ENCODE data around the gene MOCS1. TPM values are rescaled to one million over a fixed set of nuclear protein-coding genes. Genes with fewer than 3 reads are reported as not detected.

The MOCS1 gene
- total RNA-seq, 1 donor from 2014 or later, result 10.4 TPM

DNA sequence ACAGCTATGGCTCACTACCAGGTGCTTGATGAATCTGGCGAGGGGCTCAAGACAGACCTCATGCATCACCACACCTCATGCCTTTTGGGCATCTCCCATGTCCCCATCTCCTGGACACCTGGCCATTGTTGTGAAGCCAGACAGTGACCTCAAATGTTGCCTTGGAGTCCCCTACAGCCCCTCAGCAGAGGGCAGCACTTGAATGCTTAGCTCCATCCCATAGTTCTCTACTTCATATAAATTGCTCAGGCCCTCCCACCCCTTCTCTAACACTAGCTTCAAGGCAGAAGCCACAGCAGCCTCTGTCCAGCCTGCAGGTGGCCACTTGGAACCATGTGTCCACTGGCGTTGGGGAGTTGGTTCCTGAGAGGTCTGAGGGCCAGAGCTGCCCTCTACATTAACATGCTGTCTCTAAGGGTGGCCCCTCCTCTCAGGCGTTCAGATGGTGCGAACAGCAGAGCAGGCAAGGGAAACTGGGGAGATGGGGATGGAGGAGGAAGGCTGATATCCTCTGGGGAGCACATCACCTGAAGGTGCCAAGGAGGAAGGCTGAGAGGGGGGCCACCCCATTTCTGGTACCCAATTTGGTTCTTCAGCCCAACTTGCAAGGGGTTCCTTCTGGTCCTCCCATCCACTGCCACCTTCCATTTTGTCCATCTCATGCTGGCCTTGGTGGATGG is 31.3 kb downstream of the MOCS1 start:
- DNase-seq (ENCODE audit: low spot score), result no peak

DNA sequence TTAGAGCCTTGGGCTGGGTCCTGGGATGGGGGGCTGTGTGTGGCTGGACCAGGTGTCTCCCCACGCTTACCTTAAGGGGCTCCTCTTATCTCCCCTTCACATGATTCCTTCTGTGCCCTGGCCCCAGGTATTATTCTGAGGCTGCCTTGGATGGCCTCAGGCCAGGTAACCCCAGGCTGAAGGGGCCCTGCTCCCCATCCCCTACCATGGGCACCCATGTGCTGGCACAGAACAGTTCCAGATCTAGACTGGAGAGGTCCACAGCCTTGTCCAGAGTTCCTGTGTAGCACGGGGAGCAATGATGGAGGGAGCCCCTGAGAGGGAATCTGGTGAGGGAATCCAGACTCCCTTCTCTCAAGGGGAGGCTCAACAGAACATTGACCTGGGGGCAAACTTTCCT is 32.1 kb downstream of the MOCS1 start:
- no peak for DNase-seq (ENCODE audit: low spot score)

DNA sequence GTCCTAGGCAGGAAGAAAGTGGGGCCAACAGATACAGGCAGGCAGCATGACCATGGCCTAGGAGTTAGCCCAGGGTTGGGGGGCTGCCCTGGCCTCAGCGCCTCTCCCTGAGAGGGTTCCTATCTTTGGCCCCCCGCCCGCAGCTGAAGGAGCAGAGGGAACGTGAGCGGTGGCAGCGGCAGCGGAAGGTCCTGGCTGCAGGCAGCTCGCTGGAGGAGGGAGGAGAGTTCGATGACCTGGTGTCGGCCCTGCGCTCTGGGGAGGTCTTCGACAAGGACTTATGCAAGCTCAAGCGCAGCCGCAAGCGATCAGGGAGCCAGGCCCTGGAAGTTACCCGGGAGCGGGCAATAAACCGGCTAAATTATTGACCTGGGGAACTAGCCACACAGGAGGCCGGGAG is 32.6 kb downstream of the MOCS1 start:
- DNase-seq (ENCODE audit: low spot score), result no peak

DNA sequence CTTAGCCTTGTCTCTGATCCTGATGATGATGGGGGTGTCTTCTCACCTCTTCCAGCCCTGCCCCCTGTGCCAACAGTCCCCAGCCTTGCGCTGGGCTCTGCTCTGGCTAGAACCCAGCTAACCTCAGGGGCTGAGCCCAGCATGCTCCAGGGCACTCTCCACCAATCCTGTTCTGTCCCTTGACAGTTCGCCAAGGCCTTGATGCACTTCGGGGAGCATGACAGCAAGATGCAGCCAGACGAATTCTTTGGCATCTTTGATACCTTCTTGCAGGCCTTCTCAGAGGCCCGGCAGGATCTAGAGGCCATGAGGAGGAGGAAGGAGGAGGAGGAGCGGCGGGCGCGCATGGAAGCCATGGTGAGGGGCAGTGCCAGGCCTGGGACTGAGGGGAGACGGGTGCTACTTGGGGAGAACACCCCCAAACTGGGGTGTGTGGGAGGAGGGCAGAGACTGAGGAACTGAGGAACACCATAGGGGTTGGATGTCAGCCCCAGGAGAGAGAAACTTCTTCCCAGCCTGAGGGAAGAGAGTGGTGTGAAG is 33.1 kb downstream of the MOCS1 start:
- DNase-seq (ENCODE audit: low spot score), result no peak

DNA sequence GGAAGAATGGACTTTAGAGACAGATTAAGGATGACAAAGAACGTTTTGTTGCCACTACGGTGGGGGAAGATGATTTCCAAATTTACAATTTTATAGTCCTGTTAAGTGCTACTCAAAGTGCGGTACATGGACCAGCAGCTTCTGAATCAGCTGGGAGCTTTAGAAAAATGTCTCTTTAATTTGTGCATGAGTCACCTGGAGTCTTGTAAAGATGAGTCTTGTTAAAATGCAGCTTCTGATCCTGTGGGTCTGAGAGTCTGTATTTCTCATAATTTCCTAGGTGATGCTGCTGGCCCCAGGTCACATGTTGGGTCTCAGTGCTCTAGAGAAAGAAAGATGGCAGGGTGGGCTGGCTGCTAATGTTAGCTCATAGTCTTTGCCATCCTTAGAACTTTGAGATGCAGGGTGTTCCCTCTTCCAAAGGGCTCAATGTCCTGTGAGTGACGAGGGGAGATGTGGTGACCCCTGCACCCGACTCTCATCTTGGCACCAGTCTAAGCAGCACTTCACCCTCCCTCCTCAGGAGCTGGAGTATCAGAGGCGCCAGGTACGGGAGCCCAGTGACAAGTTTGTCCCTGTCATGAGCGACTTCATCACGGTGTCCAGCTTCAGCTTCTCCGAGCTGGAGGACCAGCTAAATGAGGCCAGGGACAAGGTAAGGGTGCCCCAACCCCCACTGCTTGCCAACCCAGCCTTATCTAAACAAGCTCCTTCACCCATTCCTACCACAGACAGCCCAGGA is 34.5 kb downstream of the MOCS1 start:
- DNase-seq (ENCODE audit: low spot score), result no peak

DNA sequence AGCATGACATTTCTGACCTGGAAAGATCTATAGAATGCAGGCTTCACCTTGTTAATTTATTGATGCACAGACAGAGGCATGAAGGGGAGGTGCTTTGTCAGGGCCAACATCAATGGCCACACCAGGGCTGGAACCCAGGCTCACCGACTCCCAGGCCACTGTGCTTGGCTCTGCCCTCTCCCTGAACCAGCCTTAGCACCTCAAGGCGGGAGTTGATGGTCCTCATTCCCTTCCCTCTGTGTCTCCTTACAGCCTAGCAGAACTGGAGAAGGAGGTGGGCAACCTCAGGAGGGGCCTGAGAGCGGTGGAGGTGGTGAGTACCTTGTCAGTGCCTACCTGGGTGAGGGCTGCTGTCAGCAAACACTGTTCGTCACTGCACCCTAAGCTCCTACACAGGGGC is 35.6 kb downstream of the MOCS1 start:
- no peak for DNase-seq (ENCODE audit: low spot score)

DNA sequence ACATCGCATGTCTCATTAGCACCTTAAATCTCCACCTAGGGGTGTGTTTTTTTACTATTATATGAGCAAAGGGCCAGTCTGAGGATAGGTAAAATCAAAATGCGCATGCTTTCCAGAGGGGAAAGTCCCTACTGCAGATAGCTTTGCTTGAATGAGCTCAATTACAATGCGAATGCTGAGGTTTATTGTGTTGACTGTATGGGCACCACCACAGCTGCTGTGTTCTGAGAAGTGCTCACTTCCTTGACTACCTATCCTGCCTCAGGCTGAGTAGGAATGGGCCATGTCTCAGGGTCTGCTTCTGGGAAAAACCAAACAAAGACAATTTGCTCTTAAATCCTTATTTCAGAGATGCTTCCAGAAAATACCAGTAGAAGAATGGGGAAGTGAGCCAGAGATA is 36.6 kb downstream of the MOCS1 start:
- no peak for DNase-seq (ENCODE audit: low spot score)

DNA sequence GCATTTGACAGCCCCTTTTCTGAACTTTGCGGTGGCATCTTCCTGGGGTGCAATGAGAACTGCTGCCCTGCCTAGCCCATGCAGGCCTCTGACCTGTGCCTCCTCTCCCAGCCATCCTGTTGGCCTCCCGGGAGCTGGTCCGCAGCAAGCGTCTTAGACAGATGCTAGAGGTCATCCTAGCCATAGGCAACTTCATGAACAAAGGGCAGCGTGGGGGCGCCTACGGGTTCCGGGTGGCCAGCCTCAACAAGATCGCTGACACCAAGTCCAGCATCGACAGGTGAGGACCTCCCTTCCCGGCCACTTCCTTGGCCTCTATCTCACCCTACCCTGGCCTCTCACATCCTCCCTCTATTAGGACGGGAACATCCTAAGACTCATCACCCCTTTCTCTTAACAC is 37.6 kb downstream of the MOCS1 start:
- no peak for DNase-seq (ENCODE audit: low spot score)

DNA sequence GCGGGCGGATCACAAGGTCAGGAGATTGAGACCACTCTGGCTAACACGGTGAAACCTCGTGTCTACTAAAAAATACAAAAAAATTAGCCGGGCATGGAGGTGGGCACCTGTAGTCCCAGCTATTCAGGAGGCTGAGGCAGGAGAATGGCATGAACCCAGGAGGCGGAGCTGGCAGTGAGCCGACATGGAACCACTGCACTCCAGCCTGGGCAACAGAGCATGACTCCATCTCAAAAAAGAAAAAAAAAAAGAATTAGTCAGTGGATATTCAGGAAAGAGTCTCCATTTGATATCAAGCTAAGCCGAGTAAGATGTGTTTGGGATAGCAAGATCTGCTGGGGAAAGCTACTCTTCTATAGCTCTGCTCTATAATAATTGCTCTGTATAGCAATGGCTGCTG is 41.0 kb downstream of the MOCS1 start:
- no peak for DNase-seq (ENCODE audit: low spot score)

DNA sequence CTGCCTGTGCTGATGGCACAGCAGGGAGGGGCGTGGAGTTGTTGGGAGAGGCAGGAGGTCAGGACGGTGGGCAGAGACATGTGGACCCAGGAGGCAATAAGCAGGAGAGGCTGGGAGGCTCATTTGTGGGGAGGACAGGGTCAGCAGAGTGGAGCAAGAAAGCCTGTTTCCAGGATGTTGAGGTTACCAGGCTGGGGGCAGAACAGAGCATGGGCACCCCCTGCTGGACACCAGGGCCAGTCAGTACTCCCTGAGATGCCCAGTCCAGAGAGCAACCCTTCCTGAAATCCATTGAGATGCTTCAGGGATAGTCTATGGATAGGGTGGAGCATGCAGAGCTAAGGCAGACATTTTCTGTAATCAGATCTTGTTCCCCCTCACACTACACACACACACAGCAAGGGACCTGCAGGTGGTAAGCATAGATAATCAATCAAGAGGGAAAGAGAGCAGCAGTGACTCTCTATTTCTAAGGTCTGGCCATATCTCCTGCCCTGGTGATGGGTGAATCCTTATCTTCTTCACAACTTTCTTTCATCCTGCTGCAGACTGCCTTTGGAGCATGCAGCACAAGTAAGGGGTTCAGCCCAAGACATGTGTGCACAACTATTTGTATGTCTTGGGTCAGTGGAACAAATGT is 41.7 kb downstream of the MOCS1 start:
- peak; percentile 50 for DNase-seq (ENCODE audit: low spot score)

DNA sequence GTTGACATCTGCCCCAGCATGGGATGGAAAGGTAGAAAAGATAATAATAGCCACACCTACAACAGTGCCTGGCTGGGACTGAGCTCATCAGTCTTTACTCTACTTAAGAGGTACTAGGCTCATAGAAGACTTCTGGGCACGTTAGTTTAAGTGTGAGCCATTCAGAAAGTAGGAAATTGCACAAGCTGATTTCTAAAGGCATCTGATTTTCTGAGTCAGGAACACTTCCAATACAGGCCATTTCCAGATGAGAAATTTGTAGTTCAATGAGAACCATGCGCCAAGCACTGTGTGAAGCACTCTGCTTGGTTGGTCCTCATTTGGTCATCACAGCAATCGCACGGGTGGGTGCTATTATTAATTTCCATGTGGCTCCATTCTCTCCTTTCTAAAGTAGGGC is 42.3 kb downstream of the MOCS1 start:
- DNase-seq (ENCODE audit: low spot score), result no peak

DNA sequence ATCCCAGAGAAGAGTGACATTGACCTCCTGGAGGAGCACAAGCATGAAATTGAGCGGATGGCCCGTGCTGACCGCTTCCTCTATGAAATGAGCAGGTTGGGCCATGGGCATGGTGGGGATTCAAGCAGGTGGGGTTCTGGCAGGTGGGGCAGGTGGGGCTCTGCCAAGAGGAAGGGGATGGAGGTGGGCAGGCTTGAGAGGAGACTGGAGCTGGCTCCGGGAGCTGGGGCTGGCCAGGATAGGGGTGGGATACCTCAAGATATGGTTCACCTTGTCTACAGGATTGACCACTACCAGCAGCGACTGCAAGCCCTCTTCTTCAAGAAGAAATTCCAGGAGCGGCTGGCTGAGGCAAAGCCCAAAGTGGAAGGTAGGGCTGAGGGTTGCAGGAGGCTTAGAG is 42.9 kb downstream of the MOCS1 start:
- no peak for DNase-seq (ENCODE audit: low spot score)

DNA sequence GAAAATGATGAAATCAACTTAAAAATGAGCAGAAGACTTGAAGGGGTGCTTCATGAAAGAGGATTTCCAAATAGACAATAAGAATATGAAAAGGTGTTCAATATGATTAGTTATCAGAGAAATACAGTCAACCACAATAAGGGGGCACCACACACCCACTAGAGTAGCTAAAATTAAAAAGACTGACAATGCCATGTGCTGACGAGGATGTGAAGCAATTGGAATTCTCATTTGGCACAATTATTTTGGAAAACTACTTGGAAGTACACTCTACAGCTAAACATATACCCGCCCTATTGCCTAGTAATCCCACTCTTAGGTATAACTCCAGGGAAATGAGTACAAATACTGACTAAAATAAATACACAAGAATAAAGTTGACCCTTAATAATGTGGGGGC is 45.0 kb downstream of the MOCS1 start:
- no peak for DNase-seq (ENCODE audit: low spot score)

DNA sequence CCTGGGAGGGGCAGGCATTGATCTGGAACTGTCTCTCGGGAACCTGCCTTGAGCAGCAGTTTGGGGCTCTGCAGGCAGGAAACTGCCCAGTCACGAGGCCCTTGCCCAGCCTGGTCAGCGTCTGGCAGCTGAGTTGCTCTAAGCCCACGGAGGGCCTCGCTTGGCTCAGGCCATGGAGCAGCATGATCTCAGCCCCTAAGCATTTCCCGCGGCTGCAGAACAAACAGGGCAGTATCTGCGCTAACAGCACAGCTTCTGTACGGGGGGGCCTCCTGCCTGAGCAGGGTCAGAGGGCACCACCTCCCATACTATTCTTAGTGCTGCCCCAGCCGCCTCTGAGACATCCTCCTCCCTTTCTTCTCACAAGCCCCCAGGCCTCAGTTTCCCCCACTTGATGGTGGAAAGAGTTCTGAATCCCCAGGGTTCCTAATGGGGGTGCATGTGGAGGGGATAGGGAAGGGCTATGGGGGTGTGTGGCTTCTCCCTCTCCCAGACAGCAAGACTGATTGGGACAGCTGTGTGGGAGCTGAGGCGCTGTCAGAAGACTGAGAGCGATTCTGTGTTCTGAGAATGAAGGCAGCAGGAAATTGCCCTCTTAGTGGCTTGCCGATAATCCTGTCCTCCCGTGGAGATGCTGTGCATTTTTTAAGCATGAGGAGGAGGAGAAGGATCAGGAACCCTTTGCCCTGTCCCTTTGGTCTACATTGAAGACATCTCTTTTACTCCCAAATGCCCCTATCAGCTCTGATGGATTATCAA is 46.4 kb downstream of the MOCS1 start:
- peak; percentile 96 for DNase-seq (ENCODE audit: low spot score)

DNA sequence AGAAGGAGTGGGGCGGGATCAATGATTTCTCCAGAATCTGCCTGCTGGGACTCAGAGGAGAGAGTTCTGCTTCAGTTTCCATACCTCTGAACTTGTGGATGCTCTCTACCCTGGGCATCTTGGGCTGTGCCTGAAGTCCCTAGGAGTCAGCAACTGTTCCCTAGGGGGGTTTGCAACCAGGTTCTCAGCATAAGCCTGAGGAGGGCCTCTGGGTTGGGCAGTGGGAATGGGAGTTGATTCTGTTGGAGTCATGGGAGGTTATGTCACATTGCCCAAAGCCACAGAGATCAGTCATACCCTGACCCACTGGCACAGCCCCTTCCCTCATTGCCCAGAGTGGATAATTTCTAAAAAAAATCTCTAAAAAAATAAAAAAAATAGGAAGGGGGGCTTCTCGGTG is 47.4 kb downstream of the MOCS1 start:
- no peak for DNase-seq (ENCODE audit: low spot score)

DNA sequence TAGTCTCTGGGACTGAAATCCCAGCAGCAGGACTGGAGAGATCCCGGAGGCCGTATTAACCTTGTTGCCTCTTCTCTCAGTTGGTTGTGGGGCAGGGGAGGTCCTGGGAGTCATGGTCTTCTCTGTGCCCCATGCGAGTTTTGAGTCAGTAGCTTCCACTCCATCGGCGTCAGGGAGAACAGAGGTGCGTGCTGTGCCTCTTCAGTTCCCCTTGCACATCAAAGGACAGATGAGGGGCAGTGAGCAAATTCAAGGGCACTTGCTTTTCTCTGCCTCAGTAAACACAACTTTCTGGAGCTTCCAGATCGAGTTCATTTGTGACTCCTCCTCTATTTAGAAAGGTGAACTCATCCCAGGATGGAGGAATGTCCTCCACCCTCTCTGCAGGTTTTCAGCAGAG is 48.6 kb downstream of the MOCS1 start:
- no peak for DNase-seq (ENCODE audit: low spot score)

DNA sequence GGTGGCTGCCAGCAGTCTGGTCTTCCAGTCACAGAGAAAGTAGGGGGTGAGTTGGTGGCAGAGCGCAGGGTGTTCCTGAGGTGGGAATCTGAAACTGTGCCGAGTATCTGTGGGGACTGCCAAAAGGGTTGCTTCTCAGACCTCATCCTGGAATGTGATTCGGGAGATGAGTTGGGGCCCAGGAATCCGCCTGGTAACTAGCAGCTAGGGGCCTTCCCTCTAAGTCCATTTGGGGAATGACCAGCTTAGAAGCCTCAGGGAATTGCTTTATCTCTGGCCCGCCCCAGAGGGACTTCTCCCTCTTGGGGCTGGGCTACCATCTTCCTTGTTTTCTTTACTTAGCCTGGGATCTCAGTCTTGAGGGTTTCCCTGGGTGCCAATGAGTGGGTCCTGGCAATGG is 49.6 kb downstream of the MOCS1 start:
- no peak for DNase-seq (ENCODE audit: low spot score)

DNA sequence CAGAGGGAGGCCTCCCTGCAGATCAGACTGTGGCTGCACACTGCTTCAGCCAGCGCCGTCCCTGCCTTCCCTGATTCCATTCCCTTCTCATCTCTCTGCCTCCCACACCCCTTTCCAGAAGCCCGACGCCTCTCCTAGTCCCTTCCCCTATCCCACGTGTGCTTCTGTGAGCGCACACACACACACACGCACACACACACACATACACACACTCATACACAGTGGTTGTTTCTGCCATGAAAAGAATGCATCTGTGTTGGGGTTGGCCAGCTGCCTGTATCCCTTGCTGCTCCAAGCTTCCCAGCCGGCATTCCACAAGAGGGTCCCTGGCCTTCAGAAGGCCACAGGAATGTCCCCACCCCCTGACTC is 51.7 kb downstream of the MOCS1 start:
- peak; percentile 93 for DNase-seq (ENCODE audit: low spot score)

DNA sequence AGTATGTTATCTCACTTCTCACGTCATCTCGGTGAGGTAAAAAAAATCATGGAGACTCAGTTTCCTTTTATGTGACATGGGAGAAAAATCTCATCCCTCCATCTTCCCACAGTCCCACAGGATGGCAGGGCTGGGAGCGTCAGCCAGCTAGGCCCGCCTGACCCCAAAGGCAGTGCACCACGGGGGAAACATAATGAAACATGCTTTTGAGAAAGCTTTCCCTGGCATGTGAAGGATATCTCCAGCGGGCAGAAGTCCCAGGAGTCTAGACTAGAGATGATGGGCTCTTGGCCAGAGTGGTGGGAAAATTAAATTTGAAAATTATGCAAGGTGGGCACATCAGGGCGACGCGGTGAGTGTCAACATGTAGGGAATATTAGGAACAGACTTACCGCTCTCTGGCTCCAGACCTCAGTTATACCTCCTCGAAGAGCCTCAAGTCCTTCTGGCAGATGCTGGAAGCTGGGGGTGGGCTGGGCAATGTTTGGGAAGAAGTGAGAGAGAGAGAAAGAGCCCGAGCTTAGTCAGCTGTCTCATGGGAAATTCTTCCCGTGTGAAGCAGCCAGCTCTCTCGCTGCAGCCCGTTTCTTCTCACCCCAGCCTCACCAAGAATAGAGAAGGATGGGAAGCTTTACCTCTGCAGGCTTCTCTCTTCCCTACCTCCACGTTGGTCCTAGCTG is 52.3 kb downstream of the MOCS1 start:
- DNase-seq (ENCODE audit: low spot score), result peak; percentile 89

DNA sequence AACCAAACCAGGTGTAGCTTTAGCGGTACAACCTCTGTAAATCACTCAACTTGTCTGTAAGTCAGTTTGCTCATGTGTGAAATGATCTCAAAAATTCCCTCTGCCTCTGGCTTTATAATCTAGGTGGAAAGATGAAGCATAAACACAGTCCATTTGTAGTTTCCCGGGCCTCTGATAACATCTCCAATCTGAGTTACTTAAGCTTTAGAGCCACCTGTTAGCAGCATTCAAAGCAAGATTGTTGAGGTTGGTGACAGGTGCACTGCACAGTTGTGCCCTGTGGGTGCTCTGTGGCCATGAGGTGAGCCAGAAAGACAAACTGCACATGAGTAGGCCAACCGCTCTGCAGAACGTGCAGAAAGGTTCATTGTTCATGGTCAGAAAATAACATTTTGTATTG is 53.7 kb downstream of the MOCS1 start:
- no peak for DNase-seq (ENCODE audit: low spot score)

DNA sequence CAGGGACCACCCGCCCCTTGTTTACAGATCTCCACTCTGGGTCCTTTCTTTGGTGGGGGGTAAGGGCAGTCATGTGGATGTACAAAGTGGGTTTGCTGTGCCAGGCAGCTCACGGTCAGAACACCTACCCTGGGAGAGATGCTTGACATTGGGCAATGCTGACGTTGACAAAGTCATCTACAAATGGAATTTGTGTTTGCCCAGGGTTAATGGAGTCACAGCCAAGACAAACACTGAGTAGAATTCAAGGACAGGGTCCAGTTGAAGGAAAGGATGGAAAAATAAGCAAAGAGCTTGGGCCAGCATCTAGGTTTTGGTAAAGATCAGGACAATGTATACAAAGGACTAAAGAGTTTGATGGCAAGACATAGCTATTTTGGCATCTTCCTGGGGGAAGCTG is 54.7 kb downstream of the MOCS1 start:
- no peak for DNase-seq (ENCODE audit: low spot score)

DNA sequence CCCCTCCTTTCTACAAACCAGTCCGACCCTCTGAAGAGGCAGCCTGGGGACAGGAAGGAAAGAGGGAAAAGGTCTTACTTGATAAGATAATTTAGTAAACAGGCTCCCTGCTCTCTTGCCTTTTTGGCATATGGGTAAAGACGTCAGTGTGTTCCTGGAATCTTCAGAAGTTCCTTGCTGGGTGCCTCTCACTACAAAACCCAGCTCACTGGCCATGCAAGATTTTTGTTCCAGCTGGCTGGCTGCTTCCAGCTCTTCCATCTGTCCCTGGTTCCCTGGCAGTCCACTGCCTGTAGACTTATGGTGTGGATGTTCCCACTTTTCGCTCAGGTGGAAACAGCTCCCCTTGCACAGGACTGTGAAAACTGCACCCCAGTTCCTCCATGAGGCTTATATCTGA is 57.4 kb downstream of the MOCS1 start:
- no peak for DNase-seq (ENCODE audit: low spot score)

Measured in umbilical cord (tissue), 2 donors.